GM18505 (cell line): ENCODE data around the gene KDM1A.

Experiments
- ATAC-seq: cut with Tn5 transposase; IDR thresholded peaks from one replicate; pipeline ENCODE4 v1.9.1; 2021; ENCODE audit not compliant: unreplicated experiment
- POLR2A ChIP-seq: IDR thresholded peaks from 4 replicates; pipeline ENCODE4 v1.6.1; 2011; ENCODE audit warnings: borderline replicate concordance; ENCODE audit not compliant: insufficient read depth, insufficient read length; ENCODE audit errors: extremely low read depth

Gene KDM1A

GRCh38 chr1:23023174-23023845 is 4.0 kb downstream of the KDM1A start:
- ATAC-seq, result no peak
- TF ChIP-seq POLR2A, result no peak

- no peak for ATAC-seq
- TF ChIP-seq POLR2A, result no peak
Observed at GRCh38 chr1:23026568-23026967, 7.3 kb downstream of the KDM1A start.

- no peak for ATAC-seq
- no peak for TF ChIP-seq POLR2A
Observed at GRCh38 chr1:23027352-23027907, 8.2 kb downstream of the KDM1A start.

- no peak for ATAC-seq
- TF ChIP-seq POLR2A, result no peak
Observed at GRCh38 chr1:23029337-23029736, 10.1 kb downstream of the KDM1A start.

GRCh38 chr1:23035823-23036452 is 16.7 kb downstream of the KDM1A start:
- no peak for TF ChIP-seq POLR2A
- no peak for ATAC-seq

- TF ChIP-seq POLR2A, result no peak
- no peak for ATAC-seq
Observed at GRCh38 chr1:23037081-23037740, 17.9 kb downstream of the KDM1A start.

GRCh38 chr1:23039308-23039826 is 20.1 kb downstream of the KDM1A start:
- no peak for ATAC-seq
- TF ChIP-seq POLR2A, result no peak

GRCh38 chr1:23040509-23040908 is 21.2 kb downstream of the KDM1A start:
- TF ChIP-seq POLR2A, result no peak

GRCh38 chr1:23044035-23044434 is 24.8 kb downstream of the KDM1A start:
- ATAC-seq, result no peak
- TF ChIP-seq POLR2A, result no peak

More at GRCh38 chr1:23040509-23040908, 21.2 kb downstream of the KDM1A start:
- no peak for ATAC-seq

GRCh38 chr1:23050201-23050600 is 30.9 kb downstream of the KDM1A start:
- no peak for ATAC-seq
- no peak for TF ChIP-seq POLR2A

GRCh38 chr1:23051290-23051909 is 32.1 kb downstream of the KDM1A start:
- ATAC-seq, result no peak
- no peak for TF ChIP-seq POLR2A

GRCh38 chr1:23057301-23057700 is 38.0 kb downstream of the KDM1A start:
- no peak for TF ChIP-seq POLR2A
- no peak for ATAC-seq

- TF ChIP-seq POLR2A, result no peak
- no peak for ATAC-seq
Observed at GRCh38 chr1:23062271-23062670, 43.0 kb downstream of the KDM1A start.

- no peak for TF ChIP-seq POLR2A
- no peak for ATAC-seq
Observed at GRCh38 chr1:23065385-23065784, 46.1 kb downstream of the KDM1A start.

GRCh38 chr1:23066075-23066474 is 46.8 kb downstream of the KDM1A start:
- no peak for ATAC-seq
- no peak for TF ChIP-seq POLR2A
